Activated T-helper 9 cell treated with anti-CD3 and anti-CD28 coated beads, Interleukin-2, amount 50 U/mL, for 16 hours (primary cell): Measurements from ENCODE around the gene DHRS4.

ENCODE experiments used
- DNase-seq: peaks from one replicate; pipeline ENCODE4 v3.0.0-alpha.2; 2020; ENCODE audit warnings: low read depth

DHRS4 gene

DNA sequence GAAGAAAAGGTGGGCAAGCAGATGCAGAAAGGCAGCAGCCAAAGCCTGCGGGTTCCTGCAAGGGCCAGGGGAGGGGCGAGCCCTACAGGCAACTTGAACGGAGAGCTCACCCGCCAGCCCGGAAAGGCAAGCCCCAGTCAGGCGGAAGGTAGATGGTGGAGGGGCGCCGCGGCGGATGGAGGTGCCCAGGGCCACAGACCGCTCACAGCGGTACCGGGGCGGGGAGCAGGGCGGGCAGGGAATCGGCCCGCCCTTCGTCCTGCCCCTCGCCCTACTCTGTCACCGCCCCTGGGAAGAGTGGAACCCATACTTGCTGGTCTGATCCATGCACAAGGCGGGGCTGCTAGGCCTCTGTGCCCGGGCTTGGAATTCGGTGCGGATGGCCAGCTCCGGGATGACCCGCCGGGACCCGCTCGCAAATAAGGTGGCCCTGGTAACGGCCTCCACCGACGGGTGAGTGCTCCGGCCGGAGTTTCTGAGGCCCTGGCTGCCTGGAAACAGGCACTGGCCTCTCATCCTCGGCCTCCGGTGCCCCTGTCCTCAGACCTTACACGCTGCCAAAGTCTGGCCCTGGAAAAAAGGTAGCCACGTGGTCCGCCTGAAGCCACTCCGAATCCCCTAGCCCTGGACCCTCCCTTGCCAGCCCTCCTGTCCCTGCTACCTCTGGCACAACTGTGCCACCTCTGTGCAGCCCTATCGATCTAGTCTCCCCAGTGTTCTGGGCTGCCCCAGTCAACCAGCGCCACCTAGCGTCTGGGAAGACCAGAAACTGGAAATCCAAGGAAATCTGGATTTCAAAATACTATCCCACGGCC is at the start of gene DHRS4:
DHRS4 (plus strand) TSS at position 307 of the 815 bp plus-strand sequence; CDS start at position 326, 19 bp downstream.
- DNase-seq: peak; percentile 64

DNA sequence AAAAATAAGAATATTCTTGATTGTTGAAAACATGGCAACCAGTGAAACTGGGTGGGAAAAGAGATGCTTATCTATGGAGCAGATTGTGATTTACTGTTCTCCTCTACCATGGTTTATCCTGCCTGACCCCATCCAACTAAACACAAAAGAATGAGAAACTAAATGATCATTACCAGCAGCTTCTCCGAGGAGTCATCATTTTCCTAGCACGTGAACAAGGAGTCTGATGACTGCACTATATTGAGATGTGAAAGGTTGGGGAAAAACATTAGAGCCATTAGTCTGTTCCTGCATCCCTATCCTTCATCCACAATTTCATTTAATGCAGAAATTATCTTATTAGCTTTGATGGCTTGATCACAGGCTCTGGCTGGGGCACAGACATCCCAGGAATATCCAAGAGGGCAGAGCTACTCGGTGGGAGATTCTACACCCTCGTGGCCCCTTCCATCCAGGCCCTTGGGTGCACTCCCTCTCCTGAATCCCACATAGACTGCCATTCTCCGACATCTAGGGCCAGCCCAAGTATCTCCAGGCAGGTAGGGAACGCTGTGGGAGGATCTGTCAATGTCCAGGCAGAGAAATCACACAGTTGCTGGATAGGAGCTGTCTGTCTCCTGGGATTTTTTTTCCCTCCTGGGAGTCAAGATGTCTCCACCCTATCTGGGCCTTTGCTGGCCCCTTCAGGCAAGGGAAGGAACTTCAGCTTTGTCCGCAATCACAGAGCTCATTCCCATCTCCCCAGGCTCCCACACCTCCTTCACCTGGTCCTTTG is 43.3 kb upstream of the DHRS4 start:
- no peak for DNase-seq

DNA sequence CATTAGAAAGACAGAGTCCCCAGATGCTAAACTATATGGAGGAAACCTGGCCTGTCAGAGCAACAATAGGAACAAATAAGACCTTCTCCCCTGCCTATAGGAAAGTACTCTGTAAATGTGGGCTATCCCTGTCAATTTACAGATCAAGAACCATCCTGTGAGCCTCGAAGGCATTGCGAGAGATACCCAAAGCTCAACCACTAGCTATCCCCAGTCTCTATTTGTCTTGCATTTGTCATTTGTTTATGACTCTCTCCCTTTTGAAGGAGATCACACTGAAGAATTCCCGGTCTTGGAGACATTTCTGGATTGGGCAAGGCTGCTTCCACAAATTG is 42.7 kb upstream of the DHRS4 start:
- DNase-seq: no peak

DNA sequence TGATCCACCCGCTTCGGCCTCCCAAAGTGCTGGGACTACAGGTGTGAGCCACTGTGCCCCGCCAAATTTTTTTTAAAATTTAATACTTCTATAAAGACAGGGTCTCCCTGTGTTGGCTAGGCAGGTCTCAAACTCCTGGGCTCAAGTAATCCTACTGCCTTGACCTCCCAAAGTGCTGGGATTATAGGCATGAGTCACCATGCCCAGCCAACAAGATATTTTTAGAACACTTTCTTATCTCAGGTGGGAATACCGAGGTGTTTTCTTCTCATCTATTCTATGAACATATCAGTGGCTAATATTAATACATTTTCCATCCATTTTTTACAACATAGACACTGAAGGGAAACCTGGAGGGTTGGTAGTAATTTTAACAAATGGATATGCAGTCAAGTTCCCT is 38.0 kb upstream of the DHRS4 start:
- DNase-seq: no peak

DNA sequence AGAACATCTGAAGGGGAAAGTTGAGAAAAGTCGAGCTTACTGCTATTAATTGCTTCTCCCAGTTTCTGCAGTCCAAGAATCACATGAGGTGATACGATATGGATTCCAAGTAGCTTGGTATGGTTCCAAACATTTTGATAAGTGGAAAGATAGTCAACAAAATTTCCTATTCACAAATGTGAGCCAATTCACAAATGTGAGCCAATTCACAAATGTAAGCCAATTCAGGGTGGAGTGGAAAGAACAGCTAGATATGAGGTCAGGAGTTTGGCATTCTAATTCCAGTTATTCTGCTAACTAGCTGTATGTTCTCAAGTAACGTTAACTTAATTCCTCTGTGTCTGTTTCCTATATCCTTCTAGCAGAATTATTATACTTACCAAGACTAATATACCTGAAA is 37.6 kb upstream of the DHRS4 start:
- DNase-seq: no peak

DNA sequence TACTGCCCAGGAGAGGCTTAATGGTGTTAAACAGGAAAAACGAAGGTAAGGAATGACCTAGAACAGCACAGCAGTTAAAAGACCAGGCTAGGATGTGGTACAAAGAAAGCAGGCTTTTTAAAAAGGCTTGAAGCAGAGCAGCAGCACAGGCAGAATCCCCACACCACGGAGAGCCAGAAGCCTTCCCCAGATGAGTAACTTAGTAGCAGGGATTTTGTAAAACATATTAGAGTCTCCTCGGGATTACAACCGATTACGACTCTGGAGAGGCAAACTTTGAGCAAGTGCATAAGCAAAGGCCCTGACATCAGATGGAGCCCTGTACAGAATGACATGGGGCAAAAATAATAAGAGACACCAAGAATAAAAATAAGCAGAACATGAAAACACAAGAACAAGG is 37.1 kb upstream of the DHRS4 start:
- no peak for DNase-seq

DNA sequence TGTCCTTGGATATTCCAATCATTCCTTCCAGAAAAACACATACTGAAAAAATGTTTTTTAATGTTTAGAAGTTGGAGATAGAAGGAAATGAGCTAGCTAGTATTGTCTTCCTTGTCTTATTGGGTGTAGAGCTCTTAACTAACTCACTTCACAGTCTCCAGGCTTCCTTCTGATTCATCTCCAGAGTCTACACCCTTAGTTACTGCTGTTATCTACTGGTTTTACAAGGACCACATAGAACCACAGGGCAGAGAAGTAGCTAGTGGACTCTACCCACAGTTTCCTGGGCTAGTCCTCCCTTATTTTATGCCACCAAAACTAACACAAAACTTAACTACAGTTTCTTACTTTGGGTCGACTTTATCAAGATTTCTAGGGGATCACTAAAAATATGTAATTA is 31.0 kb upstream of the DHRS4 start:
- no peak for DNase-seq

DNA sequence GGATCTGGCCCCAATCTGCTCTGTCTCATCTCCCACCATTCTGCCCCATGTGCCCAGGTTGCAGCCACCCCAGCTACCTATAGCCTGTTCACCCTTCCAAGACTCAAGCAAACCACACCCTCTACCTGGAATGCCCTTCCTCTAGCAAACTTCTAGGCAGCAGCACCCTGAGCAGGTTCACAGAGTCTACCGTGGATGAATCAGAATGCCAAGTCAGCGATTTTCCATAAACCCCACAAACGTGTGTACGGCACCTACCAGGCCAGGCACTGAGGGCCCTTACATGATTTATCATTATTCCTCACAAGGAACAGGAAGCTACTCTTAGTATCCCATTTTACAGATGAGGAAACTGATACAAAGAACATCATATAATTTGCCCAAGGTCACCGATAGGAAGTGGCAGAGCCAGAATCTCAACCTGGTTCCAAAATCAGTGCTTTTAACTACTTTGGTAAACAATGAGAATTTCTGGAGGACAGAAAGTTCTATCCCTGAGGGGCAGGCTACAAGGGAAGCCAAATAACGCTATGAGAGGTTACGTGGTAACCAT is 28.0 kb upstream of the DHRS4 start:
- no peak for DNase-seq

- DNase-seq: no peak
Measured at GRCh38 chr14:23926543-23926942, 27.0 kb upstream of the DHRS4 start.

DNA sequence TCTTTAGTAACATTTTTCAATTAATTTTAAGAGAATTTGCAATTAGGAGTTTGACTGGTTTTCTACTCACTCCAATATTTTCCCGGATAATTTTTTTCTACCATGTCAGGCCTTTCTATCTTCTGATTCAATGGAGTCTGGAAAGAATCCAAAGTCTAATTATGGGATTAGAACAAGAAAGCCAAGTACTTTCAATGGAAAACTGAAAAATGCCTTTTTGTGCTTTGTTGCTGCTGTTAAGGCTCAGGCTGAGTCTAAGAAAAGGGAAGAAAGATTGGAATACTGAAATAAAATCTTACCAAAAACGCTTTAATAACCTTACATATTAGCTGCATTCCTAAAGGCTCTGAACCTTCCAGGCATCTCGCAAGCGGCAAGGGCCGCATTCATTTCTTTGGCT is 24.4 kb upstream of the DHRS4 start:
- DNase-seq: no peak

DNA sequence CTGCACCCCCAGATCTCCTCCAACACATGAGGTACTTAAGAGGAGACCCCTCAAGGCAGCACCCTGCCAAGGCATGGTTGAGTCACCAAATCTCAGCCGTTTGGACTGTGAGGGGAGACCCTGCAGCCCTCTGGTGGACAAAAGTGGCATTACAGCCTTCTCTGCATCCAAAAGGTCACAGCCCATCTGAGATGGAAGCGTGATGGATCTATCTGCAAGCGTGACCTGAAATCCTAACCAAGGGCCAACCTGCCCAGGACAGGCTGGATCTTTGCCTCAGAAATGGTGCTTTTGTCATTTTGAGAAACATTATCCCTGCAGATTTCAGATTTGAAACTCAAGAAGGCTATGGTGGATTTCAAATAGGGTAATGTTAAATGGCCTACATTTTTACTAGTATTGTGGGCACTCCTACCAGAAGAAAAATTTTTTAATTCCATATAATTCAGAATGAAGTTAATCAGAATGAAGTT is 23.7 kb upstream of the DHRS4 start:
- peak; percentile 69 for DNase-seq

DNA sequence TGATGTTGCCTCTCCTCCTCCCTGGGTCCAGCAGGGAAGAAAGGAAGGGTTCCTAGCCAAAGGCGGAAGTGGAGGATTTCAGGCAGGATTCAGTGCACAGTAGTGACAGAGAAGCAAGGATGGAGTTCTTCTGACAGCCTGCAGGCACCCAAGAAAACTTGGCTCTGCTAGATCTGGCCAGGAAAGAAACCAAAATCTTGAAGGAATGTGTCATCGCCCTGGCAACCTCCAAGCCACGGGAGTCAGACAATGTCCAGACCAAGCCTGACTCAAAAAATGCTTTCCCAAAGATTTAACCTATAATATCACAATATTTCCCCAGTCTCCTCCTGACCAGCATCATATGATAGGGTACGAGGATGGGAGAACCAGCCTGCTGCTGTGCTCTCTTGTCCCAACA is 22.8 kb upstream of the DHRS4 start:
- no peak for DNase-seq

- no peak for DNase-seq
Measured at GRCh38 chr14:23931721-23932289, 21.8 kb upstream of the DHRS4 start.

- no peak for DNase-seq
Measured at GRCh38 chr14:23932639-23933038, 20.9 kb upstream of the DHRS4 start.

- no peak for DNase-seq
Measured at GRCh38 chr14:23933108-23933741, 20.3 kb upstream of the DHRS4 start.

- DNase-seq: no peak
Measured at GRCh38 chr14:23933742-23934128, 19.8 kb upstream of the DHRS4 start.

- no peak for DNase-seq
Measured at GRCh38 chr14:23935158-23935557, 18.4 kb upstream of the DHRS4 start.

GRCh38 chr14:23936084-23936829 is 17.3 kb upstream of the DHRS4 start:
- DNase-seq: no peak

DNA sequence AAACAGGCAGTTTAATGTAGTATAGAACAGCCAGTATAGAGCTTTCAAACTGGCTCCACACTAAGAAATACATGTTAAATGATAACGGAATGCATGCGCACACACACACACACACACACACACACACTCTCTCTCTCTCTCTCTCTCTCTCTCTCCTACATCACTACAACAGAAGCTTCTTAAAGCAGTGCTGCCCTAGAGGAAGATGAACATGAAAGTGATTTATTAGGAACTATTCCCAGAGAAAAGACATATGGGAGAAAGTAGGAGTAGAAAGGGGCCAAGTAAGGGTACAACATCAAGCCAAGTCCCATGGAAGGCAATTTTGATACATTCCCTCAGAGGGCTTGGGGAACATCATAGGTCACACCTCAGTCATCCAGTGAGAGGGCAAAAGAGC is 16.4 kb upstream of the DHRS4 start:
- DNase-seq: no peak

DNA sequence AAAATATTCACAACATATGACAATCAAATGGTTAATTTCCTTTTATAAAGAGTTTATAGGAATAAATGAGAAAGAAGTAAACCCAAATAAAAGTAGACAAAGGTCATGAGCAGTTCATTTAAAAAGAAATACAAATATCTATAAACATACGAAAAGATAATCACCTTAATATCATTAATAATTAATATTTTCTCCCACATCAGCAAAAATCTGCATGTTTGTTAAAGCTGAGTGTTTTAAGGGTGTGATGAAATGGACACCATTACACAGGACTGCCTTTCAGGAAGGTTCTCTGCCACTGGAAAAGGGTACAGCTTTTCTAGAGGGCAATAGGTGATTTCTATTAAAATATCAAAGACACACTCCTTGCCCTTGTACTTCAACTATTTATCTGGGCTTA is 14.7 kb upstream of the DHRS4 start:
- DNase-seq: no peak

GRCh38 chr14:23939607-23940326 is 13.8 kb upstream of the DHRS4 start:
- DNase-seq: no peak
